SKM-1 (cell line): Measurements from ENCODE around the gene SLAMF7.
"Not testable (repeated sequence)": the region's sequence is repeated elsewhere in the genome, so short reads cannot be mapped to it uniquely, and the experiment has no call there.

Experiments used
- DNase-seq: peaks from one replicate; lab custom pipeline; 2025; ENCODE audit not compliant: unreplicated experiment; lab: John Stamatoyannopoulos, UW

The SLAMF7 gene

DNA sequence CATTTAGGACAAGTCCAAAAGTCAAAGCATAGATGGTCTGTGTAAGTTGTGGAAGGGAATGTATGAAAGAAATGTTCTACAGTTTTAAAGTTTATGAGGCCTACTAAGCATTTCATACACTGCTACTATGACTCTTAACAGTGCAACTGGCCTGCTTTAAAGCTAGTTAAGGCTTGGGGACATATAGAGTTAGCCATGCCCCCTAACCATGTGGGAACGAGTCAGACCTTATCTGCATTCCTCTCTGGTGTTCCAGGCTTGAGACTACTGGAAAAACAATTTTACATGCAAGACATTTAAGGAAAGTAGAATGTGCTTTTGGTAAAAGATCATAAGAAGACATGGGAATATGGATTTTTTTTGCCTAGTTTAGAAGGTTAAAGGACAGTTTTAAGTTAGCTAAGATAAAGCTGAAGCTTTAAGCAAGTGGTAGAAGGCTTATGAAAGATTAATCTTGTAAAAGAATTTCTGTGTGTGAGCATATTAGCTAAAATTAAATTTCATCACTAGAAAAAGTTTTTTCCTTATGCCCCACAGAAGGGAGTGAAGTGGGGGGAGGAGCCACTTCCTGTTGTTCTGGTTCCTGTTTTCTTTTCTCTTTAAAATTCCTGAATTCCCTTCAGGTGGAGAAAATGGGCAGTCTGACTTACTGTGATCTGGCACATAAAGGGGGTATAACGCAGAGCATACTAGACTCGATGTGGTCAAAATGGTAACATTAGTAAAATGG is 18.5 kb upstream of the SLAMF7 start:
- no peak for DNase-seq

DNA sequence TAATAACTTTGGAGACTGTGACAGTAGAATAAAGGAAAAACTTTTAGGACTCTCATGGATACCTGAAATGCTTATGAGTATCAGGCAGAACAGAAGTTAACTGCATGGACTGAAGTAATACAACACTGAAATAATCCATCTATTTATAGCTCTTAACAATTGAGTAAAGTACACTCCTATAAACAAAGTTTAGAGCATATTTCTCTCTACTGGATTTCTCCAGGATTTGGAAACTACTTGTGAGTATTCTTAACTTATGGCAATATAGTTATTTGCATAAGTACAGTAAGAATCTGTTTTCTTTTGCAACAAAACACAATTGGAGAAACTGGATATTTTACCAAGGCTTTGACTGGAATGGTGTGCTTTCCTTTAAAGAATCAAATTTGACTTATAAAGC is 17.6 kb upstream of the SLAMF7 start:
- DNase-seq, result no peak

DNA sequence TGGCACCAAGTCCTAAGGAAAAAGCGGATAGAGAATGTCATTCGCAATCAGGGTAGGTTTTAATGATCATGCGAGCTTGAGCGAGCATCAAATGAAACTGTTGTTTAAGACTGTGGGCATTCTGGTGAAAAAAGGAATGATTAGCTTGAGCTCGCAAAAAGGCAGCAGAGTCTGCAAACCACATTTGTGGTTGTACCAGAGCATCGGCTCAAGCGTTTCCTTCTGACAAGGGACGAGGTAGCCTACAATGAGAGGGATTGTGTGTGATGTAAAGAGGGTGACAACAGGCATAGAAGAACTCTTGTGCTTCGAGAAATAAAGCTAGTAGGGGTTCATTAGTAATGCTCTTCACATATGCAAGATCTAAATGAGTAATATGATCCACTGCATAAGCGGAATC is 16.3 kb upstream of the SLAMF7 start:
- DNase-seq, result no peak

DNA sequence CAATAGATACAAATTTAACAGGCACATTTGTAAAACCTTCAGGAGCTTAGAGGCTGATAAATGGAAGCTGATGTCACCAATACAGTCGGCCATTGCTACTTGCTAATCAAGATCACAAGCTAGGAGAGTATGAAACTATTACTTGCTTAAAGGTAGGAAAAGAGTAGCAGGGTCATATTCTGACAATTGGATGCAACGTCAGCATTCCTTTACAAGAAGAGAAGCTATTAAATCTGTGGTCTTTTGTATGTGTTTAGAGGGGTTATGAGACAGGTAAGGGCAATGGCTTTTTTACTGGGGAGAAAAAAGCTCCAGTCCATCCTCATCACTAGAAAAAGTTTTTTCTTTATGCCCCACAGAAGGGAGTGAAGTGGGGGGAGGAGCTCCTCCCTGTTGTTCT is 15.7 kb upstream of the SLAMF7 start:
- no peak for DNase-seq

DNA sequence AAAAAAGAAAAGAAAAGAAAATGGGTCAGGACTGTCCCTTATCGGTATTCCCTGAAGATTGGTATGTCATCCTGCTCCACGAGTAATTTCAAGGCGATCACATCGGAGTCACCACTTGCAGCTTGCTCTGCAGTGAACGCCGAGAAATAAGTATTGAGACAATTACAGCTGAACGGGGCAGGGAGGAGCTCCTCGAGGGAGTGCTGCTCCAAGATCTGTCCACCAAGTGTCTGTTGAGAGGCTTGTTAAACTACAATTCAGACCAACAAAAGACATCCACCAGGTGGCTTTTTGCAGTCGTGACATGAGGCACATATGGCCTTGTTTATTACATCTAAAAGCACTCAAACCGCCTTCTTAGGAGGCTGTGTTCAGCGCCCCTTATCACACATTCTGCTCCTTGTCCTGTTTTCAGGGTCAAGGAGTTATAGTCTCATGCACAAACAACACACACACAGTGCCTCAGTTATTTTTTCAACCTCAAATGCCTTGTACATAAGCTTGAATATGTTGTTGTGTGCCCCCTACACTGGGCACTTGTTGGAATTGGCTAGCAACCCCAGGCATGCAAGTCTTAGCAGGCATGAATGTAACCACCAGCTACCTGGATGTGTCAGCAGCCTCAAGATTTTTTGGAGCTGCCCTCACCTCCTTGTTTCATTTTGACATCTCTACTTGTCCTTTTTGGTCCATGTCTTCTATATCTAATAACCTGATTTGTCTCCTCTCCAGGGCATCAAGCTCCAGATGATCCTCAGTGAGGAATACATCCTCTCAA is 14.4 kb upstream of the SLAMF7 start:
- DNase-seq, result no peak

DNA sequence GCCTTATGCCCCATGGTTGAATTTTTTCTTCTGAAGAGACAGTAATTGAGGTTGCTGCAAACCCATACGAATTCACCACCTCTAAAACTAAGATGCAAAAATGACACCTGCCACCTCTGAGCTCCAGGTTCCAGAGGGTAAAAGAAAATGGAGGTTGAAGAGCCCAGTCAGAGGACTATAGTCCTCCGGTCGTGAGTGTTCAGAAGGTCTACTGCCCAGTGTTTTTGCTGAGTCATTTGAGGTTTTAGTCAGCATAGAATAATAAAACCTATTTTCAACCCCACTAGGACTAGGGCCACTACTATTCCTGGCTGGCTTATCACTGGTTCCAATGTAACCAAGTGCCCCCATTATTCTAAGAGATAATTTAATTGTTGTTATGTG is 12.9 kb upstream of the SLAMF7 start:
- DNase-seq, result no peak

DNA sequence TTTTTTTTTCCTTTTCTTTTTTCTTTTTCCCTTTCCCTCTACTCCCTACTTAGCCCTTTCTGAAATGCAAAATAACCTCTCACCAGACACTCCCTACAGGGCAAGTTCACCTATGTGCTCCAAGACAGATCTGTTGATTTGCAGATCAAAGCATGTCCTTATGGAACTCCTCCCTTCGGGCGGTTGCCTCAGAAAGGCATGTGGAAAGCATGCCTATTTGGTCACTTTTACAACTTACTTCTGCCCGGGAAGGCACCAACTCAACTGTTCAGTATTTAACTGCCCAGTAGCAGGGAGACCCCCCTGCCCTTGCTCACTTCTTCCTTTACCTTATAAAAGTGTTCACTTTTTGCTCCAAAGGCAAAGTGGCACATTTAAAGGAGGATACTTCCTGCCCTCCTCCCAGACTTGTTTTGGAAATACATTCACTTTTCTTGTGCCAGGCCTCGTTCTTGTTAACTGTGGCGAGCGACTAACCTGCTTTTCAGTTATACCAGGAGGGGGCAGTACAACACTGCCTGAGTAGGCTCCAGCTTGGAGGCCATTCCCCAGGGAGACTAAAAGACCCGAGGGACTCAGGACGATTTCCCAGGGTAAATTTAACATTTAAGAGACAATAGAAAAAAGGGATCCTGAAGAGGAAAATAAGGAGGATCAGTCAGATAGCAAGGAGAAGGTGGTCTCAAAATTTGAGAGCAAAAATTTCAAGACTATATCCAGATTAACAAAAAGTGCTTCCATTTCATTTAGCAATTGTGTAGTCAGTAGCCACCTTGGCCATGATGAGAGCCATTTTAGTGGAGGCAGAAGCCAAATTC is 12.3 kb upstream of the SLAMF7 start:
- peak; percentile 92 for DNase-seq

DNA sequence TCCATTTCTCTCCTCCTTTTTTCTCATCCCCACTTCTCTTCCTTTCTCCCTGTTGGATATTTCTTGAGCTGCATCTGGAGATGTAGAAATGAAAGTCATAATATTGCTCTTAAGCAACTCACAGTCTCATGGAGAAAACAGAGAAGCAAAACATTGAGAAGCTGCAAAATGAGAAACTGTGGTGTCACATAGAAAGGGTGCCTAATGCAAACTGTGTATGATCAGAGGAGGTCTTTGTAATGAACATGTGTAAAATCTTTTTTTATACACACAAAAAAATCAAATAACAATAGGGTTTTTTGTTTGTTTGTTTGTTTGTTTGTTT is 11.8 kb upstream of the SLAMF7 start:
- DNase-seq, result no peak

DNA sequence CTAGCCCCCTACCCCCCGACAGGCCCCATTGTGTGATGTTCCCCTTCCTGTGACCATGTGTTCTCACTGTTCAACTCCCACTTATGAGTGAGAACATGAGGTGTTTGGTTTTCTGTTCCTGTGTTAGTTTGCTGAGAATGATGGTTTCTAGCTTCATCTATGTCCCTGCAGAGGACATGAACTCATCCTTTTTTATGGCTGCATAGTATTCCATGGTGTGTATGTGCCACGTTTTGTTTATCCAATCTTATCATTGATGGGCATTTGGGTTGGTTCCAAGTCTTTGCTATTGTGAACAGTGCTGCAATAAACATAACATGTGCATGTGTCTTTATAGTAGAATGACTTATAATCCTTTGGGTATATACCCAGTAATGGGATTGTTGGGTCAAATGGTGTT is 7.5 kb upstream of the SLAMF7 start:
- not testable (repeated sequence) for DNase-seq

DNA sequence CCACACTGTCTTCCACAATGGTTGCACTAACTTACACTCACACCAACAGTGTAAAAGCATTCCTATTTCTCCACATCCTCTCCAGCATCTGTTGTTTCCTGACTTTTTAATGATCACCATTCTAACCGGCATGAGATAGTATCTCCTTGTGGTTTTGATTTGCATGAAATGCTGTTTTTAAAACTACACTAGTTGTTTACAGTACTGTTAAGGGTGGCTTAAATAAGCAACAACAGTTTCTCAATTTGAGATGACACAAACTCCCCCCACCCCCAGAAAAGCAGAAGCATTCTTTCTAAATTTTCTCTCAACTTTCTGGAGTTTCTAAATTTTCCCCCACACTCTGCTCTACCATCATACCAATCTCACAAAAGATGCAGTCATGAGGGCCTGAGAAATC is 7.1 kb upstream of the SLAMF7 start:
- DNase-seq, result no peak

DNA sequence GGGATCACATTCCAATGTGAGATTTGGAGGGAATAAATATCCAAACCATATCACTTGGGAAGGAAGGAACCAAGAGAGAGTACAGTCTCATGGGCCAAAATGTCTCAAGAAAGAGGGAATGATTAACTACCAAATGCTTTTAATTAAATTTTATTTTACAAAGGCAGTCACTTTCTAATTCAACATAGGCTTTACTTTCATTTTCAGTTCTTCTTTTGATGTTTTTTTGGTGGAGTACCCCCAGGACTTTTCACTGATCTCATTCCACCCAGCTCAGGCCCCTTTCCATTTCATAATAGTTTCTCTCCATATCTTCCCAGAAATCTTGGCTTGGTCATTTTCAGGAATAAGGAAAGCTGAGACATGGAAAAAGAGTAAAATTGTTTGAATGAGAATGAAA is 5.1 kb upstream of the SLAMF7 start:
- DNase-seq, result no peak

DNA sequence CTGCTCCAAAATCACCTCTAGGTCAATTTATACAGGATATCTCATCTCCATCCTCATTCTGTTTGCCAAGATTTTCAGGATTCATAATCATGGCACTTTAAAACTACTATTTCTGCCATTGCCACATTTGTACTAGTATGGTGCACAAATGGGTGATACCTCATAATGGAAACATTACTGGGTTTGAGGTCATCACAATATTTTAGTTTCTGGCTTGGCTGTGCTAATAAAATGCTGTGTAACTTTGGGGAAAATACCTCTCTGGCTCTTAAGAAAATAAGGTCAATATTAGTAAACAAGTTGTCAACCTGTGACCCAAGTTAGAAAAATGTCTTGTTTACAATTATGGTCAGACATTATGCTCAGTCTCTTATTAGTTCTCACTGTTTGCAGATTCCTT is 4.7 kb upstream of the SLAMF7 start:
- DNase-seq, result no peak

DNA sequence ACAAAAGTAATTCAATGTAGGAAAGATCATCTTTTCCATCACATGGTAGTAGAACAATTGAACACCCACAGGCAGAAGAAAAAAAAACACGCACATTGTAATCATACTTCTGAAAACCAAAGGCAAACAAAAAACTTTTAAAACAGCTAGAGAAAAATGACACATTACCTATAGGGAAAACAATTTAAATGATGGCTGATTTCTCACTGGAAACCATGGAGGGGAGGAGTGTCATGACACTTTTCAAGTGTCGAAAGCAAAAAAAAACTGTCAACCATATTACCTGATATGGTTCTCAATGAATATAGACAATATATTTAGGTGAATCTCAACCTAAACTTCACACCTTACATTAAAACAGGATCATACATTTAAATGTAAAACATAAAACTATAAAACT is 776 bp upstream of the SLAMF7 start:
- no peak for DNase-seq

DNA sequence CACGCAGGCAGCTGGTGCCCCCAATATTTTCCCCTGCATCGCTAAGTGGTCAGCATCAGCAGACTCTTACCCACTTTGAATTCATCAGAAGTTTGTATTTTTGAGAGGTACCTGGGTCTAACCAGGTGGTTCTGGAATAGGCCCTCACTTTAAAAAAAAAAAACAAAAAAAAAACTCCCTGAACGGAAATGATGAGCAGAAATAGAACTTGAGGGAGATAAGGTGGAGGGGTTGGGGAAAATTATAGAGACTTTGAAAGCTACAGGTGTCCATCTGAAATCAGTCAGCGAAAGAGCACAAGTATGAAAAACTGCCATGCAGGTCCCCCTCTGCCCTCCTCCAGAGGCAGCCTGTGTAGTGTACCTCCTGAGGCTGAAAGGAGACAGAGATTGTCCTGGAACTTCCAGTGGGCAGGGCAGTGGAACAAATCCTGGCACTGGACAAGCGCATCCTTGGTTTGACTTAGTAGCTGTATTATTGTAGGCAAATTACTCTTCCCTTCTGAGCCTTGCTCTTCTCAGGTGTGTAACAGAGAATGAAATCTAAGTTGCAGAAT is 1.2 kb downstream of the SLAMF7 start:
- DNase-seq, result no peak

DNA sequence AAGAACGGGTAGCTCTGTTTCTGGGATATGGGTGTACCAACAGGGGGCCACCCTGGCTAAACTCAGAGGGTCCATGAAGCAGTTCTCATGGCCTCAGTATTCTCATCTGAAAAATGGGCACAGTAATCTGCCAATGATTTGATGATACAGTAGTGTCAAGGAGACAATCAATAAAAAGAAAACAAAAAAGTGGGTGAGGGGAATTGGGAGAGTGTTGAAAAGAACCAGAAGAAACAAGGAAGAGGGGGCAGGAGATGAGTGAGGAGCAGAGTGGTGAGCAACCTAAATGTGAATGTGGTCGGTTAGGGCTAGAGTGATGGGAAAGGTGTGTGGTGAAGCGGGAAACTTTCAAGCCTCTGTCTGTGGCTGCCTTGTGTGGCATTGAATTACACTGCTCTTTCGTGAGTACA is 2.0 kb downstream of the SLAMF7 start:
- DNase-seq, result no peak

DNA sequence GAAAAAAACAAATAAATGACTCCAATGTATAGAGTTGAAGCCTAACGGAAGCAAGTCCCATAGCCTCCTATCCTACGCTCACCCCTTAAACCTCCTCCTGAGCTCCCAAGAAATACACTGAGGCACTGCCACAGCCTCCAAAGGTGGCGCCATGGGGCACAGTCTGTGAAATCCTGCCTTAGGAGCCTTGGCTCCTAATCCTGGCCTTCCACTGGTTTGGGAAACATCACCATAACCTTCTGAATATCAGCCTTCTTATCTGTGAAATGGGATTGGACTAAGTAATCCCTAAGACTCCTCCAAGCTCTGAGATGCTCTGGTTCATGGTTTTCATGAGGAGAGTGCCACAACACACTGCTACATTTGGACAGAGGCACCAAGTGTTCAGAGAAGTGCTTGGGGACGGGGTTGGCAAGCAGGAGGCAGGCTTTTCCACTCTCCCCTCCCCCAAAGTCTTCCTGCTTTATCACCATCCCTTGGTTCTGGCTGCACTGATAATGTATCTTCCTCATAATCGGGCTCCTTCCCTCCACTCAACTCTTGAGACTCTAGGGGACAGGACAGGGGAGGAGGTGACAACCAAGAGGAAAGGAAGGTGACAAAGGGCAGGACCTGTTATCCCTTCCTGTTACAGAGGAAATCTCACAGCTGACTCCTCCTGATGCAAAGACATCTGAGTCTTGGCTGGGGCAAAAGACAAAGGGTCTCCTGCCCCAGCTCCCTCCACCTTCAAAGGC is 2.7 kb downstream of the SLAMF7 start:
- no peak for DNase-seq

DNA sequence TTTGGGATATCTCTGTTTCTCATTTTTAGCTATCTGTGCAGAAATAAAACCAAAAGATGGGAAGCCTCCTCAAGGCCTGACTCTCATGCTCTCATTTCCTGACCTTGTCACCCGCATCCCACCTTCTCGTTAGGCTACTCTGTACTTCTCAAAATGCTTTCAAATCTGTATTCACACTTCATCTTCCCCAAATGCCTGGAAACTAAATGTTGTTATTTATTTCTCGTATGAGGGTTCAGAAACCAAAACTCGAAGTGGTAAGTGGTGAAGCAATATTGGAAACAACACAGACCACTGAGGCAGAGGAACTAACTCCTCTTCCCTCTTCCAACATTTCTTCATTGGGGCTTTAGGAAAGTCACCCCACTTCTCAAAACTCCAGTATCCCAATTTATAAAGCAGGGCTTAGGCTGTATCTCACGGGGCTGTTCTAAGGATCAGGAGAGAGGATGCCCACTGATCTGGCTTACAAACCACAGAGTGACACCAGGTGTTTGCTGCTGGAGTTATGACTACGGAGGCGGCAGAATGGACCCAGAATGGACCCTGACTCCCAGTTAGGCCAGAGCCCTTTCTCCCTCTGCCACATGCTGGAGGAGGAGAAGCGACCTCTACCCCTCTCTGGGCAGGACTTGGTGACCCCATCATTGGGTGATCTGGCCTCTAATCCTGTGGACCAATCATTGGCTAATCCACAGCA is 3.5 kb downstream of the SLAMF7 start:
- no peak for DNase-seq

DNA sequence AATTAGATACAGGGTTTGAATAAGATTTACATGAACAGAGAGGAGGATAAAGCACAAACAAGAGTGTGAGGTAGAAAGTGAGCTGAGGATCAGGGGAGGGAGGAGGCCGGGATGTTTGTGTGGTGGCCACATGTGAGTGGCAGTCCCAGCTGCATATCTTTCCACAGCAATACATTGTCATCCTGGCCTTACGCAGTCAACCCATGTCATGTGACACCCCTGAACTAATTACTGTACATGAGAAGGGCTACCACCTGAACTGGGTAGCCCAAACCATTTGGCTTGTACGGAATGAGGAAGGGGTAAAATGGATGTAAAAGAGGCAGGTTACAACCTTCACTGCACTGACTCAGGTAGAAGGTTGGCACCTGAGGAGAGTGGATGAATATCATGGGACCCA is 4.2 kb downstream of the SLAMF7 start:
- DNase-seq, result no peak

DNA sequence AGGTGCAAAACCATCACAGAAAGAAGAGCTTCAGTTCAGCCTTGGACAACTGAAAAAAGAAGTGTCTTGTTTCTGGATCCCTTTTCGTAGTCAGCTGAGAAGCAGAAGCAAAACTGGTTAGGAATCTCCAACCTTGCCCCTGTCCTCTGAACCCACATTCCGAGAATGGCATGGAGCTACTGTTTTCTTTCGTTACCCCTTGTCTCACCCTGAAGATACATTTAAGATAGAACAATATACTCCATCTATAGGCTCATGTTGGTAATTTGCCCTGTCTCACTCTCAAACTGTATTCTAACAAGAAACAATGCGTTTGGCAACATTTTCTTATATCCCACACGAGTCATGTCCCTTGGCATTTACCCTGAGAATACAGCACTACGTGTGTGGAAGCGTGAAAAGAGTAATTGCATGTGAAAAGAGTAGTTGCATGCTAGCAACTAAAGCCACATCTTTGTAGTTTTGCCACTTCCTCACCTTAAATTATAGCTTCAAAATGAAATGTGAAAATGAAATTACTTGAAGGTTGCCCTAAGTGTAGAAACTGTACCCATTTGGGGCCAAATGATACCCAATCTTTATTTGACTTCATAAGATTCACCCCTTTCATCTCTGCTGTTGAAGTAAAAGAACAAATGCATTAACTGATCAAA is 5.3 kb downstream of the SLAMF7 start:
- DNase-seq, result no peak
